HepG2 (cell line): ENCODE measurements around the gene LINC00237. TPM values are rescaled to one million over a fixed set of nuclear protein-coding genes. Genes with fewer than 3 reads are reported as not detected.
A peak's percentile ranks its signal among the peaks of the same experiment; 100 is the strongest.

Experiments
- AKAP8 ChIP-seq: sonication (generic); formaldehyde crosslinking; IDR thresholded peaks from 2 replicates; pipeline ENCODE4 v1.5.1; 2020; ENCODE audit warnings: mild to moderate bottlenecking, missing genetic modification reagents
- GMEB1 ChIP-seq: sonication (generic); formaldehyde crosslinking; IDR thresholded peaks from 2 replicates; pipeline ENCODE4 v1.5.1; 2020; ENCODE audit warnings: missing genetic modification reagents, mild to moderate bottlenecking, borderline replicate concordance
- IKZF5 ChIP-seq: IDR thresholded peaks from 2 replicates; pipeline ENCODE4 v1.6.1; 2018; ENCODE audit warnings: missing genetic modification reagents, mild to moderate bottlenecking, missing compliant biosample characterization
- IRF9 ChIP-seq: sonication (generic); formaldehyde crosslinking; IDR thresholded peaks from 2 replicates; pipeline ENCODE4 v1.8.0; 2022; ENCODE audit warnings: missing genetic modification reagents, mild to moderate bottlenecking, borderline replicate concordance
- LRRFIP1 ChIP-seq: sonication (generic); formaldehyde crosslinking; conservative IDR thresholded peaks from 2 replicates; pipeline ENCODE4 v1.4.0; 2020; ENCODE audit warnings: missing genetic modification reagents
- MLXIP ChIP-seq: sonication (generic); formaldehyde crosslinking; IDR thresholded peaks from 2 replicates; pipeline ENCODE4 v1.9.0; 2021; ENCODE audit warnings: missing genetic modification reagents, borderline replicate concordance
- NCOA2 ChIP-seq: sonication (generic); formaldehyde crosslinking; IDR thresholded peaks from 2 replicates; pipeline ENCODE4 v1.8.0; 2022; ENCODE audit warnings: inconsistent platforms
- NFE2 ChIP-seq: sonication (generic); formaldehyde crosslinking; IDR thresholded peaks from 2 replicates; pipeline ENCODE4 v1.4.0; 2020; ENCODE audit warnings: missing genetic modification reagents
- NPAS2 ChIP-seq: sonication (generic); formaldehyde crosslinking; IDR thresholded peaks from 2 replicates; pipeline ENCODE4 v1.8.0; 2022; ENCODE audit warnings: mild to moderate bottlenecking, missing genetic modification reagents, borderline replicate concordance
- PAWR ChIP-seq: sonication (generic); formaldehyde crosslinking; IDR thresholded peaks from 2 replicates; pipeline ENCODE4 v1.4.0; 2020; ENCODE audit warnings: missing genetic modification reagents, mild to moderate bottlenecking, borderline replicate concordance
- POLR2G ChIP-seq: fragments of 200-400 bp; formaldehyde crosslinking; IDR thresholded peaks from 2 replicates; pipeline ENCODE4 v1.6.1; 2018; ENCODE audit warnings: mild to moderate bottlenecking, low read depth, low read length, moderate library complexity
- SATB2 ChIP-seq: sonication (generic); formaldehyde crosslinking; IDR thresholded peaks from 2 replicates; pipeline ENCODE4 v1.5.0; 2020; ENCODE audit warnings: missing genetic modification reagents
- SETDB1 ChIP-seq: sonication (generic); formaldehyde crosslinking; IDR thresholded peaks from 2 replicates; pipeline ENCODE4 v1.5.1; 2020; ENCODE audit warnings: missing genetic modification reagents, mild to moderate bottlenecking, borderline replicate concordance
- SOX6 ChIP-seq, 2 experiments: fragments of 450-650 bp in 1 of 2; sonication (generic) in 1 of 2; formaldehyde crosslinking in 1 of 2; IDR thresholded peaks; 2 replicates each; pipeline versions ENCODE4 v1.4.0 to v1.6.1; 2017 to 2020; ENCODE audit warnings: antibody characterized with exemption in 1 of 2, mild to moderate bottlenecking in 1 of 2, missing genetic modification reagents in 1 of 2
- SUZ12 ChIP-seq: fragments of 150-350 bp; IDR thresholded peaks from 2 replicates; pipeline ENCODE4 v1.6.1; 2014; ENCODE audit warnings: low read depth, low read length
- TBX3 ChIP-seq: fragments of 450-650 bp; IDR thresholded peaks from 2 replicates; pipeline ENCODE4 v1.6.1; 2017; ENCODE audit warnings: antibody characterized with exemption, mild to moderate bottlenecking, inconsistent platforms, borderline replicate concordance
- ZNF740 ChIP-seq: sonication (generic); formaldehyde crosslinking; IDR thresholded peaks from 2 replicates; pipeline ENCODE4 v1.4.0; 2020; ENCODE audit warnings: missing genetic modification reagents
- ZNF761 ChIP-seq: sonication (generic); formaldehyde crosslinking; conservative IDR thresholded peaks from 2 replicates; pipeline ENCODE4 v1.4.0; 2020; ENCODE audit warnings: mild to moderate bottlenecking, missing genetic modification reagents
- ZNF883 ChIP-seq: sonication (generic); formaldehyde crosslinking; IDR thresholded peaks from 2 replicates; pipeline ENCODE4 v1.5.1; 2020; ENCODE audit warnings: mild to moderate bottlenecking, missing genetic modification reagents; ENCODE audit errors: not compliant biosample characterization
- polyA plus RNA-seq, 8 experiments: library from polyadenylated mRNA; depleted of rRNA in 3 of 8; stranded (reverse) in 7 of 8; unstranded in 1 of 8; fragments of >200 nt; fragmentation: Illumina TruSeq in 4 of 8; extraction: Trizol in 4 of 8; gene quantifications; 2 replicates each; pipeline versions ENCODE4 v1.2.1 to v1.2.3, GENCODE V29; 2011 to 2016; ENCODE audit warnings: low read depth in 4 of 8, missing spikeins in 1 of 8, mixed read lengths in 1 of 8; ENCODE audit not compliant: insufficient read depth in 1 of 8
- total RNA-seq, 5 experiments: library from RNA; depleted of rRNA; stranded (reverse); fragments of >200 nt; fragmentation: Illumina TruSeq; extraction: Trizol; gene quantifications; 2 replicates each; pipeline ENCODE4 v1.2.3, GENCODE V29; 2016; ENCODE audit warnings: low read depth in 1 of 5

The LINC00237 gene
- total and polyA plus RNA-seq, 2 of the 13 experiments (the other 11 are each of a cell fraction or from before 2014, with no cell fraction given) = not detected

DNA sequence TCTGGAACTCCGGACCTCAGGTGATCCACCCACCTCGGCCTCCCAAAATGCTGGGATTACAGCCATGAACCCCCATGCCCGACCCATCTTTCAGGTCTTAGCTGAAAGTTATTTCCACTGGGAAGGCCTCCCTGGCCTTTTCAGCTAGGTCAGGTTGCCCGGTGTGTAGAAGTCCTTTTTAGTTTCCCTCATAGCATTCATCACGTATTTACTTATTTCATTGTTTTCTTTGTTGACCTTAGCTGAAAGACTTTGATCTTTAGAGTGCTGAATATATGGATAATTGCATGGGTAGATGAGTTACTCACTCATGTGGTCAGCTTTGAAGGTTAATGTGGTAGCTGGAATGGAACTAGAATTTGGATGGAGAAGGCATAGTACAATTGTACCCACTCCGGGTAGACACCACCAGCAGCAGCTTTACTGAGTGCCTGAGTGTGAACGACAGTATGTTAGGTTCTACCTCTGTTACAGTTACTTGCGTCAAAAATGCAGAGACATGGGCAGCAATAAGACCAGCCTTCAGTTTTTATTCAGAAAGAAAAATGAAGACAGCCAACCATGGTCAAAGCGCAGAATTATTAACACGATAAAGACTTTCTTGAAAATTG, 28.8 kb upstream of the LINC00237 start (continued):
- peak; percentile 53; the same call in 1 of the 2 replicates for TF ChIP-seq SATB2 (CRISPR knock-in tag)
- TF ChIP-seq LRRFIP1 (CRISPR knock-in tag) = 0 out of 2 replicates have a peak, but pooled peaks have one; percentile 70
- TF ChIP-seq ZNF761 (CRISPR knock-in tag) = no peak; the same call in 1 of the 2 replicates
- no peak for TF ChIP-seq SUZ12
- TF ChIP-seq ZNF883 (CRISPR knock-in tag) = peak; percentile 50
- TF ChIP-seq NFE2 (CRISPR knock-in tag) = no peak
- peak; percentile 97 for TF ChIP-seq NCOA2 (CRISPR knock-in tag)
- TF ChIP-seq MLXIP (CRISPR knock-in tag) = no peak
- TF ChIP-seq TBX3 = peak; percentile 99
- peak; percentile 41 for TF ChIP-seq POLR2G
- TF ChIP-seq SOX6 (IDR thresholded peaks at IDR 0.05) = no peak
- TF ChIP-seq SOX6 (CRISPR knock-in tag; IDR thresholded peaks at IDR 0.05) = peak; percentile 100
- TF ChIP-seq ZNF740 = no peak
- peak; percentile 86; the same call in 1 of the 2 replicates for TF ChIP-seq PAWR (CRISPR knock-in tag)
- TF ChIP-seq NPAS2 (CRISPR knock-in tag) = no peak
- TF ChIP-seq IRF9 (CRISPR knock-in tag) = no peak
- peak; percentile 74; the same call in 1 of the 2 replicates for TF ChIP-seq IKZF5 (CRISPR knock-in tag)
- no peak for TF ChIP-seq AKAP8 (CRISPR knock-in tag)
- peak; percentile 48; the same call in 1 of the 2 replicates for TF ChIP-seq GMEB1
- no peak for TF ChIP-seq SETDB1 (CRISPR knock-in tag)
